Measurements from ENCODE around the gene PCDH18. TPM values are rescaled to one million over a fixed set of nuclear protein-coding genes. Genes with fewer than 3 reads are reported as not detected.
"Not testable (repeated sequence)": the region's sequence is repeated elsewhere in the genome, so short reads cannot be mapped to it uniquely, and the experiment has no call there.

Gene PCDH18, protein sequence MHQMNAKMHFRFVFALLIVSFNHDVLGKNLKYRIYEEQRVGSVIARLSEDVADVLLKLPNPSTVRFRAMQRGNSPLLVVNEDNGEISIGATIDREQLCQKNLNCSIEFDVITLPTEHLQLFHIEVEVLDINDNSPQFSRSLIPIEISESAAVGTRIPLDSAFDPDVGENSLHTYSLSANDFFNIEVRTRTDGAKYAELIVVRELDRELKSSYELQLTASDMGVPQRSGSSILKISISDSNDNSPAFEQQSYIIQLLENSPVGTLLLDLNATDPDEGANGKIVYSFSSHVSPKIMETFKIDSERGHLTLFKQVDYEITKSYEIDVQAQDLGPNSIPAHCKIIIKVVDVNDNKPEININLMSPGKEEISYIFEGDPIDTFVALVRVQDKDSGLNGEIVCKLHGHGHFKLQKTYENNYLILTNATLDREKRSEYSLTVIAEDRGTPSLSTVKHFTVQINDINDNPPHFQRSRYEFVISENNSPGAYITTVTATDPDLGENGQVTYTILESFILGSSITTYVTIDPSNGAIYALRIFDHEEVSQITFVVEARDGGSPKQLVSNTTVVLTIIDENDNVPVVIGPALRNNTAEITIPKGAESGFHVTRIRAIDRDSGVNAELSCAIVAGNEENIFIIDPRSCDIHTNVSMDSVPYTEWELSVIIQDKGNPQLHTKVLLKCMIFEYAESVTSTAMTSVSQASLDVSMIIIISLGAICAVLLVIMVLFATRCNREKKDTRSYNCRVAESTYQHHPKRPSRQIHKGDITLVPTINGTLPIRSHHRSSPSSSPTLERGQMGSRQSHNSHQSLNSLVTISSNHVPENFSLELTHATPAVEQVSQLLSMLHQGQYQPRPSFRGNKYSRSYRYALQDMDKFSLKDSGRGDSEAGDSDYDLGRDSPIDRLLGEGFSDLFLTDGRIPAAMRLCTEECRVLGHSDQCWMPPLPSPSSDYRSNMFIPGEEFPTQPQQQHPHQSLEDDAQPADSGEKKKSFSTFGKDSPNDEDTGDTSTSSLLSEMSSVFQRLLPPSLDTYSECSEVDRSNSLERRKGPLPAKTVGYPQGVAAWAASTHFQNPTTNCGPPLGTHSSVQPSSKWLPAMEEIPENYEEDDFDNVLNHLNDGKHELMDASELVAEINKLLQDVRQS
- 0.35 and 0.46 TPM in 2 replicates for total RNA-seq (2014; rRNA removed; shearing (Covaris generic))
- polyA plus RNA-seq (2014; cell fraction: nucleus; rRNA removed), result 2.3 TPM in 1 of 2 replicates, not detected in the other

- peak; percentile 30 for DNase-seq (ENCODE audit: extremely low read depth, low read depth)
Measured at GRCh38 chr4:137531986-137532868, at the start of gene PCDH18. TSS of gene PCDH18 (minus strand) at chr4:137532494. CDS start at chr4:137532088, 406 bp downstream.

DNA sequence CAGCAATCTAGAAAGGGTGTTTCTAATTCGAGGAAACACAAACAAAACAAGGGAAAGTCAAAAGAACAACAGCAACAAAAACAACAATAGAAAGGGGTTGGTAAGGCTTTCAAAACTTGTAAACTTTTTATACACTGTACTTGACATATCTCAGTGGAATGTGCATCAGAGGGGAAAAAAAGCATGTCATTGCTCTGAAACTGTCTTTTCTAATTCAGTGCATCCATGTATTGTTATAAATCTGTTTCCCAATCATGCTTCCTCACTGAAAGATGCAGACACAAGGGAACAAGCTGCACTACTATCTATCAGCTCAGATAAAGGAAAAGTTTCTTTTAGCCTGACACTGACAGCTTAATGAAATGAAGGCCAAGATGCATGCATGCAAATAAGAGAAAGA is 44.2 kb upstream of the PCDH18 start:
- no peak for DNase-seq (ENCODE audit: extremely low read depth, low read depth)

- DNase-seq (ENCODE audit: extremely low read depth, low read depth), result no peak
Measured at GRCh38 chr4:137572647-137573046, 40.4 kb upstream of the PCDH18 start.

- no peak for DNase-seq (ENCODE audit: extremely low read depth, low read depth)
Measured at GRCh38 chr4:137572163-137572562, 39.9 kb upstream of the PCDH18 start.

- no peak for DNase-seq (ENCODE audit: extremely low read depth, low read depth)
Measured at GRCh38 chr4:137559801-137560200, 27.5 kb upstream of the PCDH18 start.

DNA sequence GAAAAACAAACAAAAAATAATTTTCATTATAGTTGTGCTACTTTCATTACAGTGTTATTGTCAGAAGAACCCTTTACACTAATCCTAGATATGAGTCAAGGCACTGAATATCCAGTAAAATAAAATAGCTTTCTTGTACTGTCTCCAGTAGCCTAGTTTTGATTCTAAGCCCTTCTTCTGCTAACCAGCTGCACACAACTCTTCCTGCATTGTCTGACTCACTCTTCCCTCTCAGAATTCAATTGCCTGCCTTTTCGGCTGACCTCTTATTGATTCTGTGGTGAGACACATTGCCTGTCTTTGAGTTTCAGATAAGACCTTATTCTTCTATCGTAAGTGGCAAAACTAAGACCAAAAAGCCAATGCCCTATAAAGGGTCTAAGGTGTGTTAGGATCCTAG is 26.7 kb upstream of the PCDH18 start:
- no peak for DNase-seq (ENCODE audit: extremely low read depth, low read depth)

- DNase-seq (ENCODE audit: extremely low read depth, low read depth), result no peak
Measured at GRCh38 chr4:137545461-137545861, 13.2 kb upstream of the PCDH18 start.

DNA sequence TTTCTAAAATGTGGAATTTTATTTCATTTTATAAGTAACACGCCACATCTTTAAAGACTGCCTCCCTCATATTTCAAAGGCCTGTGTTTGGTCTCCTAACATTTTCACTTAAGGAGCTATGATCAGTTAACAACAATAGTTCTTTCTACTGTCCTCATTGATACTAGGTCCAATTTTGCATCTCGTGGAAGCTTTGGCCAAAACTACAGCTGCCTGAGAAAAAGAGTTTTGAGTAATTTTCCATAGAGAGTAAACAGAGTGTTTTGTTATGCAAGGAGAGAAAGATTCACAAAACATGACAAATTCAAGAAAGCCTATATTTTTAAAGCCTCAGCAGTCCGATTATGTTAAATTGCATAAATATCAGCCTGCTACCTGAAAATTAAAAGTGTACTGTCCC is 11.4 kb upstream of the PCDH18 start:
- DNase-seq (ENCODE audit: extremely low read depth, low read depth), result no peak

DNA sequence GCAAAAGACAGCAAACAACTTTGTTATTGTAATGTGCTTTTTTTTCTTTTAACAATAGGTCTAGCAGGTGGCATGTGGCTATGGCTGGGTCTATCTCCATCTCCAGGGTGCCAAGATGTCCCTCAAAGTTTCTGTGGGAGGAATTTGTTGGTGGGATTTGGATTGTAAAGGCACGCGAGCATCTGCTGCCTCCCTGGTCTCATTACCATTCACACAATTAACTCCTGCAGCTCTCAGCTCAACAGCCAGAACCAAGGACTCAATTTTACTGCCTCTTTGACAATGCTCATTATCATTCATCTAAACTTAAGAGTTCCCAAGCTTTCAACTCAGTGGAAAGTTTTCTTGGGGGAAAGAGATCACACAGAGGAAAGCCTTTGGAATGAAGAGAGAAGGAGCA is 10.9 kb upstream of the PCDH18 start:
- no peak for DNase-seq (ENCODE audit: extremely low read depth, low read depth)

DNA sequence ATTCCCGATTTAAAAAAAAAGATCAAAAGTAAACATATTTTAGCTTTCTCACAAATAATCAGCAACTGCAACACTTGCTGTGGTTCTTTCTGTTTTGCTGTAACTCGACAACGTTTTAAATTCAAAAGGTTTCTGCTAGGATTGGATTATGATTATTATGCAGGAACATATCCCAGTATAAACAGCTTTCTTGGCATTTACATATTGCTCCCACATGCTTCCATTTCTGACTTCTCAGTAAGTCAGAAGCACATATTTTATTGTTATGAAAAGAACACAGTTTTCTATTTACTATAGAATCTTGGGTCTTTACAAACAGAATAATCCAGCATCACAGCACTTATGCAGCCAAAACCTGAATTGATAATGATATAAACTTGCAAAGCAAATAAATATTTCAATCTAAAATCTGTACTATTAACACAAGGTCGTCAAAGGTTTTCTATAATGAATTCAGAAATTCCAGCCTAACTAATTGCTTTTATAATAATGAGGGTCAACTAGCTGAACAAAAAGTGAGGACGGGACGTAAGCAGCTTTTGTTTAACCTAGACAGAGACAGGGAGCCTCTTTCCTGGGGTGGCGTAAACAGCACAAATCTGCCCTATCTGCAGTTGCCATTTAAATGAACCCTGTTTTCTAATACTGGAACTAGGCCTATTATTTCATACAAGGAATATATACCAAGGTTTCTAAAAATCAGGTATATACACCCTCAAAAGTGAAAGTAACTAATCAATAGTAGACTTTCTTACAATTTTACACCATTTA is 9.8 kb upstream of the PCDH18 start:
- no peak for DNase-seq (ENCODE audit: extremely low read depth, low read depth)

DNA sequence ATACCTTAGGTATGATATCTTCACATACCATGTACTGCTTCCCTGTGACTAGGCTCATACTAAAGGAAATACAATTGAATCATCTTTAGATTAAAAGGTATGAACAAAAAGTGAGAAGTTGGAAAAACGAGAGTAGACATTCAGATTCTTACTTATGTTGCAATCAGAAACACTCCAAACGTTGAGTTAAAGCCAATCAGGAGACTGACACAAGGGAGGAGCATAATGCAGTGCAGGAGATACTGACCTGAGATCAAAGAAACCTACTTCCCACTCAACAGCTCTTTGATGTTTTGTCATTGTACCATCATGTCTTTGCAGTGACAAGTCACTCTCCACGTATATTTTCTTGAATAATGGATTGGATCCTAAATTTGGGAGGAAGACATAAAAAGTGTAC is 8.9 kb upstream of the PCDH18 start:
- no peak for DNase-seq (ENCODE audit: extremely low read depth, low read depth)

DNA sequence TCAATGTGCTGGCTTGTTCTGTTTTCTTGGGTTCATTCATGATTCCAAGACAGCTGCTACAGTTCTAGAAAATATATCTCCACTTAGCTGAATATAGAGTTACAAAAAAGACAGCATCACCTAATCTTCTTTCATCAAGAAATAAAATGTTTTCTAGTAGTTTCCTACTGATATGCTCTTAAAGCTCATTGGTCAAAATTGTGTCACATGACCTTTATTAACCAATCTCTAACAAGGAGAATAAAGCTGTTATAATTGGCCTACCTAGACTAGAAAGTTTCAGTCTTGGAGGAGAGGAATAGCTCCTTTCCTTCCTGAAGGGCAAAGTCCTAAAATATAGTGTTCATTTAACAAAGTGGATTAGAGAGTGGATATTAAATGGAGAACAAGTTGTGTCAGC is 8.1 kb upstream of the PCDH18 start:
- no peak for DNase-seq (ENCODE audit: extremely low read depth, low read depth)

DNA sequence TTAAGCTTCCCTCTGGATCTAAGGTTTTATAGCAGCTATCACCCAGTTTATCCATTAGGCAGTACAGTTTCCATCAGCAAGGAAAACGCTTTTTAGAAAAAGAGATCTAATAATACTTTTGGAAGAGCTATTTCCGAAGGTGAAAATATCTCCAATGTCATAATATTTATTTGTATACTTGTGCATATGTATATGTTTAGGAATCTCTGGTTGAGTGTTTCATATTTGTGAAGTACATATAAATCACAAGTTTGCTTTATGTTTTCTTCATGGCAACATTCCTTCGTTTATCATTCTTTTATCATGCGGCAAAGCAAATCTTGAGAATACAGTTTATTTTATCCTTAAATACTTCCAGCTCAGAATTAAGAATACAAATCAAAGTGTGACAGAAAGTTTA is 6.2 kb upstream of the PCDH18 start:
- DNase-seq (ENCODE audit: extremely low read depth, low read depth), result no peak

DNA sequence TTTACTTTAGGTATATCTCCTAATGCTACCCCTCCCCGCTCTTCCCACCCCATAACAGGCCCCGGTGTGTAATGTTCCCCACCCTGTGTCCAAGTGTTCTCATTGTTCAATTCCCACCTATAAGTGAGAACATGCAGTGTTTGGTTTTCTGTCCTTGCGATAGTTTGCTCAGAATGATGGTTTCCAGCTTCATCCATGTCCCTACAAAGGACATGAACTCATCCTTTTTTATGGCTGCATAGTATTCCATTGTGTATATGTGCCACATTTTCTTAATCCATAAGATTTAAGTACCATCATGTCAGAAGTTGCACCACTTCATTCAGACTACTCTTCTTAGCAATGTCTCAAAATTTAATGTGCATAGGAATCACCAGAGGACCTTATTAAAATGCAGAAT is 5.5 kb upstream of the PCDH18 start:
- DNase-seq (ENCODE audit: extremely low read depth, low read depth), result not testable (repeated sequence)

DNA sequence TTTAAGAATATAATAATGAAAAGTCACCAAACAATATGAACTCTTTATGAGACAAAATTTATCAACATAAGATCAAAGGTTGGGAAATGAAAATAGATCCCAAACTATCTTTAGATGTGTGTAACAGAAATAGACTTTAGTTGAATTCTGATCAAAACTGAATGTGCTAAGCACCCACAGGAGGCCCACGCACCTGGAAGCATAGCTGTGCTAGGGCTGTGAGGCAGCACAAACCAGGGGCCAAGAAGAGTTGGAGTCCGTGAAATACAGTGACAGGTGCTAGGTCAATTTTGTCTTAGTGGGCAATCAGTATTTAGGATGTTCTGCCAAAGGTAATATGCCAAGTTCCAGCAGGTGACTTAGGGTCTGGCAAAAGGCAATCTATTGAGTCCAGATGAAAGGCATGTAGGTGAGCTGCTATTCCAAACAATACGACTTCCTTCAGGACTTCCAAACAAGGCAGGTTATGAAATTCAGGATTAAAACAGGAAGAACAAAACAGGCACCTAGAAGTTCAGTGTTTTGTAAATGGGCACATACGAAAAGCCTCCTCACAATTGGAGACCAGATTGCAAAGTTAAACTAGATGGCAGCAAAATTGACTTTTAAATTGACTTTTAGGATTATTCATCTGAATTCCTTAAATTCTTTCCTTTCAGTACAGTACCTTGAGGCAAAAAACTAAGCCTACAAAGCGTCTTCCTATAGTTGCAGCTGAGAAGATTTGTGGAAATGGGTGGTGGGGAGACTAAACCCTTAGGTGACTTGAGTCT is 4.7 kb upstream of the PCDH18 start:
- no peak for DNase-seq (ENCODE audit: extremely low read depth, low read depth)

- DNase-seq (ENCODE audit: extremely low read depth, low read depth), result no peak
Measured at GRCh38 chr4:137535718-137536117, 3.4 kb upstream of the PCDH18 start.

- no peak for DNase-seq (ENCODE audit: extremely low read depth, low read depth)
Measured at GRCh38 chr4:137534516-137534915, 2.2 kb upstream of the PCDH18 start.

- DNase-seq (ENCODE audit: extremely low read depth, low read depth), result no peak
Measured at GRCh38 chr4:137533855-137534254, 1.6 kb upstream of the PCDH18 start.

- no peak for DNase-seq (ENCODE audit: extremely low read depth, low read depth)
Measured at GRCh38 chr4:137532869-137533236, 559 bp upstream of the PCDH18 start.

All from NCI-H460 (cell line).